IMR-90 (cell line): ENCODE data around the gene HCK. TPM values are rescaled to one million over a fixed set of nuclear protein-coding genes. Genes with fewer than 3 reads are reported as not detected.

Experiments
- ATAC-seq: fragments of 200-7000 bp; cut with Tn5 transposase; 2 replicates; pipeline ENCODE4 v1.9.1; 2020; ENCODE audit warnings: low read depth, mild to moderate bottlenecking, moderate library complexity
- BruUV-seq: library from RNA; stranded (reverse); fragments of 400-500 nt; replicated peaks from 2 replicates; lab custom pipeline; 2021; lab: Mats Ljungman, UMichigan
- CTCF ChIA-PET: fragments of 300-600 bp; formaldehyde crosslinking; extraction: SDS; loops from one replicate; lab custom pipeline; 2021; ENCODE audit warnings: antibody characterized with exemption; lab: Yijun Ruan, JAX
- POLR2A ChIA-PET: fragments of 300-600 bp; sonication (Branson Sonifier 250); formaldehyde crosslinking; loops from one replicate; lab custom pipeline; 2022; ENCODE audit warnings: antibody characterized with exemption; ENCODE audit not compliant: unreplicated experiment; lab: Charles Lee
- DNase-seq: peaks from one replicate; pipeline ENCODE4 v3.0.0; 2013
- H2AFZ ChIP-seq: replicated peaks from 2 replicates; pipeline ENCODE3; 2013; ENCODE audit warnings: low read length, mild to moderate bottlenecking; ENCODE audit not compliant: poor library complexity
- H2AK5ac ChIP-seq: 2 replicates; pipeline ENCODE4 v1.6.1; 2013; ENCODE audit warnings: low read depth, low read length, inconsistent platforms
- H2AK9ac ChIP-seq: replicated peaks from 2 replicates; pipeline ENCODE3; 2013; ENCODE audit warnings: mild to moderate bottlenecking, low read depth, low read length, moderate library complexity; ENCODE audit not compliant: poor library complexity
- H2BK120ac ChIP-seq: 2 replicates; pipeline ENCODE4 v1.6.1; 2013; ENCODE audit warnings: low read depth, low read length, inconsistent platforms
- H2BK15ac ChIP-seq: 3 replicates; pipeline ENCODE4 v1.6.1; 2013; ENCODE audit warnings: low read depth, low read length, inconsistent platforms
- H2BK20ac ChIP-seq: 2 replicates; pipeline ENCODE4 v1.6.1; 2013; ENCODE audit warnings: low read depth, mild to moderate bottlenecking, inconsistent platforms, low read length, moderate library complexity
- H2BK5ac ChIP-seq: 2 replicates; pipeline ENCODE4 v1.6.1; 2013; ENCODE audit warnings: mild to moderate bottlenecking, low read depth, low read length, inconsistent platforms; ENCODE audit not compliant: poor library complexity, severe bottlenecking
- H3K14ac ChIP-seq: replicated peaks from 2 replicates; pipeline ENCODE4 v1.6.1; 2013; ENCODE audit warnings: low read depth, low read length, inconsistent platforms
- H3K18ac ChIP-seq: 2 replicates; pipeline ENCODE4 v1.6.1; 2013; ENCODE audit warnings: low read depth, low read length, control low read depth
- H3K23ac ChIP-seq: 2 replicates; pipeline ENCODE4 v1.6.1; 2013; ENCODE audit warnings: low read depth, low read length, inconsistent platforms
- H3K27ac ChIP-seq: 2 replicates; pipeline ENCODE4 v1.5.1; 2013; ENCODE audit warnings: mild to moderate bottlenecking, control low read depth, low read length; ENCODE audit not compliant: insufficient read depth
- H3K27me3 ChIP-seq: 2 replicates; pipeline ENCODE4 v1.6.1; 2013; ENCODE audit warnings: low read length; ENCODE audit not compliant: control insufficient read depth, insufficient read depth
- H3K36me3 ChIP-seq: 2 replicates; pipeline ENCODE4 v1.6.1; 2013; ENCODE audit warnings: low read length, mixed read lengths; ENCODE audit not compliant: control insufficient read depth, insufficient read depth
- H3K4ac ChIP-seq: 2 replicates; pipeline ENCODE4 v1.6.1; 2013; ENCODE audit warnings: low read depth, low read length, inconsistent platforms
- H3K4me1 ChIP-seq: 2 replicates; pipeline ENCODE4 v1.6.1; 2013; ENCODE audit warnings: low read length, mixed read lengths; ENCODE audit not compliant: control insufficient read depth, insufficient read depth
- H3K4me2 ChIP-seq: 2 replicates; pipeline ENCODE4 v1.6.1; 2013; ENCODE audit warnings: low read depth, mild to moderate bottlenecking, control low read depth, low read length, moderate library complexity
- H3K4me3 ChIP-seq: 2 replicates; pipeline ENCODE4 v1.5.1; 2013; ENCODE audit warnings: low read depth, mild to moderate bottlenecking, control low read depth, low read length, moderate library complexity; ENCODE audit not compliant: insufficient read depth
- H3K56ac ChIP-seq: 2 replicates; pipeline ENCODE4 v1.6.1; 2013; ENCODE audit warnings: low read length, inconsistent platforms; ENCODE audit not compliant: insufficient read depth; ENCODE audit errors: extremely low read depth
- H3K79me1 ChIP-seq, 2 experiments: 2 replicates each; pipeline ENCODE4 v1.6.1; 2013; ENCODE audit warnings: low read length in 2 of 2, inconsistent platforms in 1 of 2, low read depth in 1 of 2
- H3K9ac ChIP-seq: 2 replicates; pipeline ENCODE4 v1.6.1; 2013; ENCODE audit warnings: low read depth, low read length, control low read depth
- H3K9me1 ChIP-seq: 2 replicates; pipeline ENCODE4 v1.6.1; 2013; ENCODE audit warnings: low read length, inconsistent platforms; ENCODE audit not compliant: insufficient read depth
- H3K9me3 ChIP-seq: 2 replicates; pipeline ENCODE4 v1.6.1; 2013; ENCODE audit warnings: low read length; ENCODE audit not compliant: control insufficient read depth, insufficient read depth
- H4K20me1 ChIP-seq: 2 replicates; pipeline ENCODE4 v1.6.1; 2013; ENCODE audit warnings: low read length, inconsistent platforms; ENCODE audit not compliant: insufficient read depth
- H4K5ac ChIP-seq: 2 replicates; pipeline ENCODE4 v1.6.1; 2013; ENCODE audit warnings: mild to moderate bottlenecking, low read depth, low read length, control low read depth
- H4K8ac ChIP-seq, 2 experiments: 2 replicates each; pipeline ENCODE4 v1.6.1; 2013; ENCODE audit warnings: low read depth in 2 of 2, low read length in 2 of 2, control low read depth in 1 of 2, inconsistent platforms in 1 of 2
- H4K91ac ChIP-seq: 2 replicates; pipeline ENCODE4 v1.6.1; 2013; ENCODE audit warnings: low read depth, low read length, inconsistent platforms; ENCODE audit not compliant: insufficient read depth
- BHLHE40 ChIP-seq: fragments of 150-350 bp; IDR thresholded peaks from 2 replicates; pipeline ENCODE4 v1.6.1; 2016; ENCODE audit warnings: mild to moderate bottlenecking, low read depth, low read length
- CEBPB ChIP-seq: IDR thresholded peaks from 2 replicates; pipeline ENCODE4 v1.6.1; 2012; ENCODE audit warnings: low read depth, low read length, improper control_type of control experiment
- CHD1 ChIP-seq: IDR thresholded peaks from 2 replicates; pipeline ENCODE4 v1.6.1; 2012; ENCODE audit warnings: low read depth, low read length, improper control_type of control experiment
- FOS ChIP-seq: fragments of 150-350 bp; IDR thresholded peaks from 2 replicates; pipeline ENCODE4 v1.6.1; 2016; ENCODE audit warnings: low read depth, low read length
- POLR2A ChIP-seq: IDR thresholded peaks from 2 replicates; pipeline ENCODE4 v1.6.1; 2012; ENCODE audit warnings: mild to moderate bottlenecking, low read depth, low read length
- WGBS, 2 experiments: methylation state at CpG; one replicate each; pipeline versions ENCODE4 v1.1.5 to v1.1.7; 2013; ENCODE audit warnings: missing lambda C conversion rate in 2 of 2; ENCODE audit not compliant: insufficient read length in 1 of 2; ENCODE audit errors: extremely low coverage in 2 of 2; 5-methylcytosine and 5-hydroxymethylcytosine counted together
- dilution Hi-C: fragments of 300-500 bp; cut with HindIII; formaldehyde crosslinking; loops from one replicate; pipeline ENCODE4 v1.14.3; 2018; ENCODE audit warnings: low sequenced_read_pairs; ENCODE audit not compliant: unreplicated experiment
- in situ Hi-C: fragments of 300-500 bp; cut with MboI; formaldehyde crosslinking; loops from 3 replicates; pipeline ENCODE4 v1.14.3; 2019; ENCODE audit warnings: low sequenced_read_pairs, inconsistent platforms, mixed read lengths
- intact Hi-C: fragments of 100-400 bp; cut with micrococcal nuclease; formaldehyde crosslinking; loops from 2 replicates; pipeline ENCODE4 v1.10.0; 2022
- polyA plus RNA-seq, 3 experiments: library from polyadenylated mRNA; depleted of rRNA; stranded (reverse); fragments of >200 nt; gene quantifications; 2 replicates each; pipeline ENCODE4 v1.2.3, GENCODE V29; 2012; ENCODE audit warnings: low replicate concordance in 1 of 3
- total RNA-seq: library from RNA; depleted of rRNA; stranded (reverse); fragments of >200 nt; gene quantifications from 2 replicates; pipeline ENCODE4 v1.2.3, GENCODE V29; 2012

HCK gene
- total and polyA plus RNA-seq, 2 of the 4 experiments (the other 2 are of a cell fraction): not detected

GRCh38 chr20:32036716-32037485 is 15.1 kb upstream of the HCK start:
- no peak overlapping the region for H4K8ac ChIP-seq
- peak; percentile 47 for DNase-seq
- H3K14ac ChIP-seq: no peak overlapping the region
- no peak overlapping the region for H3K27ac ChIP-seq
- H2BK5ac ChIP-seq: no peak overlapping the region
- ChIA-PET CTCF (no interaction called here), POLR2A (interaction anchor here (0.5 kb wide), 1 partner anchor 27 kb away, joined by 7 read pairs; no protein-coding TSS in a partner anchor)
- H3K4me2 ChIP-seq: no peak overlapping the region
- TF ChIP-seq CEBPB (peak; percentile 80), POLR2A (no peak), BHLHE40 (no peak), FOS (no peak), CHD1 (no peak)
- no peak overlapping the region for H2AFZ ChIP-seq
- peaks cover 73% of the 10 kb centered on the region for H3K27me3 ChIP-seq
- in situ Hi-C loops: no loop called here
- ATAC-seq: no peak
- H3K9me3 ChIP-seq: peaks cover 3% of the 10 kb centered on the region
- no peak overlapping the region for H2AK9ac ChIP-seq
- no peak overlapping the region for H3K9ac ChIP-seq
- H2BK15ac ChIP-seq: no peak overlapping the region
- intact Hi-C loops: no loop called here
- H3K18ac ChIP-seq: no peak overlapping the region; the same call in 1 of the 2 replicates
- BruUV-seq: no TSS peak
- H2AK5ac ChIP-seq: no peak overlapping the region
- no peak overlapping the region for H3K23ac ChIP-seq
- H3K79me1 ChIP-seq: no peaks in the 10 kb centered on the region
- peak overlapping the region; percentile 66 for H2BK120ac ChIP-seq
- H3K9me1 ChIP-seq: no peaks in the 10 kb centered on the region
- dilution Hi-C loops: no loop called here
- H3K4me1 ChIP-seq: no peaks in the 10 kb centered on the region
- H3K56ac ChIP-seq: no peak overlapping the region
- no CpG with 5 or more reads among the region's 10 CpGs for WGBS, 2 experiments
- H3K4me3 ChIP-seq: no peak overlapping the region
- no peak overlapping the region for H3K4ac ChIP-seq
- H3K36me3 ChIP-seq: no peaks in the 10 kb centered on the region
- H4K91ac ChIP-seq: no peak overlapping the region
- no peak overlapping the region; the same call in 1 of the 2 replicates for H4K5ac ChIP-seq
- H2BK20ac ChIP-seq: peak overlapping the region; percentile 81; the same call in 1 of the 2 replicates
- H4K20me1 ChIP-seq: no peaks in the 10 kb centered on the region; the same call in 1 of the 2 replicates
